Measurements from ENCODE around the gene ATP5ME.
"Not testable (repeated sequence)": the region's sequence is repeated elsewhere in the genome, so short reads cannot be mapped to it uniquely, and the experiment has no call there.

The ATP5ME gene, protein sequence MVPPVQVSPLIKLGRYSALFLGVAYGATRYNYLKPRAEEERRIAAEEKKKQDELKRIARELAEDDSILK

DNA sequence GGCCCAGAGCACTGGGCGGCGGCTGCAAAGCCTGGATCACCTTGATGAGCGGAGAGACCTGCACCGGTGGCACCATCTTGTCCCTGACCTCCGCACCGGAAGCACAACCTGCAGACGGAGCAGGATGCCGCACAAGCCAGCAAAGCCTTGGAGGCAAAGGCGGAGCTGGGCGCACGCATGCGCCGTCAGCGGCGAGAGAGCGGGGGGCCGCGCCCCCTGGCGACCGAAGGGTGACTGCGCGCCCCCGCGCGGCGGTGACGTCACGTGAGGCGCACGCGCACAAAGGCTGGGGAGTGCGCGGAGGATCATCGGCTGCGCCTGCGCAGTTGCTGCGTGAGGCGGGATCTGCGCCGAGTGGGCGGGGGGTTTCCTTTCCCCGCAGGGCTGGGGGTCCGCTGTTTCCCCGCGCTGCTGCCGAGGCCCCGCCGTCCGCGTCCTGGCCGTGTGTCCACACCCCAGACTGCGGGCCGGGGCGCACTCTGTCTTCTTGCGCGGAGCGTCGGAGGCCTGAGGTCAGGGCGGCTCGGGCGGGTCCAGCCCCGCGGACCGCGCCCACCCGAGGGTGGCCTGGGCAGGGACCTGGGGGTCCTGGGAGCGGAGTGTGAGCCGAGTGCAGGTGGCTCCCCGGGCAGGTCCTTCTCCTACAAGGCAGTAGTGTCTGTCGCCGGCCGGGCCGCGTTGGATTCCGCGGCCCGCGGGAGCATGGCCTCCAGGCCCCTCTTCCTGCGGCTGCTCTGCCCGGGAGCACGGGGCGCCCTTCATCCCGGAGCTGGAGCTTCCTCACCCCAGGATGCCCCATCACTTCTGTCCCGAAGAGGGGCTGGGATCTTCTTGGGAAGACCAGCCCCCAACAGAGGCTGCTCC, at the start of gene ATP5ME, which contains the start of gene MYL5:
TSS of gene ATP5ME (minus strand) at position 105 of the 864 bp plus-strand sequence. CDS start at position 76, 29 bp downstream.
TSS of gene MYL5 (plus strand) at position 371 of the 864 bp plus-strand sequence. CDS start 3,485 bp downstream, outside the sequence.
- DNase-seq, result peak; percentile 96

DNA sequence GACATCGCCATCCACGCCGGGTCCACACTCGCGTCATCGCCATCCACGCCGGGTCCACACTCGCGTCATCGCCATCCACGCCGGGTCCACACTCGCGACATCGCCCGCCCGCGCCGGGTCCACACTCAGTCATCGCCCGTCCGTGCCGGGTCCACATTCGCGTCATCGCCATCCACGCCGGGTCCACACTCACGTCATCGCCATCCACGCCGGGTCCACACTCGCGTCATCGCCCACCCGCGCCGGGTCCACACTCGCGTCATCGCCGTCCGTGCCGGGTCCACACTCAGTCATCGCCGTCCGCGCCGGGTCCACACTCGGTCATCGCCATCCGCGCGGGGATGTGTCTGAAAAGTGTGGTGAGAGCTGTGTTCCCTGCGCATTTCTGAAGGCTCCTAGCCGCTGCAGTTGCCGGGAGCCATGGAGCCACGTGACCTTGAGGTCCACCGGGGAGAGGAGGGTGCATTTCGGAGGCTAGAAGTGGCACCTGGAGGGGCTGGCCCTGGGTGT, 48.8 kb upstream of the ATP5ME start:
- no peak for DNase-seq

DNA sequence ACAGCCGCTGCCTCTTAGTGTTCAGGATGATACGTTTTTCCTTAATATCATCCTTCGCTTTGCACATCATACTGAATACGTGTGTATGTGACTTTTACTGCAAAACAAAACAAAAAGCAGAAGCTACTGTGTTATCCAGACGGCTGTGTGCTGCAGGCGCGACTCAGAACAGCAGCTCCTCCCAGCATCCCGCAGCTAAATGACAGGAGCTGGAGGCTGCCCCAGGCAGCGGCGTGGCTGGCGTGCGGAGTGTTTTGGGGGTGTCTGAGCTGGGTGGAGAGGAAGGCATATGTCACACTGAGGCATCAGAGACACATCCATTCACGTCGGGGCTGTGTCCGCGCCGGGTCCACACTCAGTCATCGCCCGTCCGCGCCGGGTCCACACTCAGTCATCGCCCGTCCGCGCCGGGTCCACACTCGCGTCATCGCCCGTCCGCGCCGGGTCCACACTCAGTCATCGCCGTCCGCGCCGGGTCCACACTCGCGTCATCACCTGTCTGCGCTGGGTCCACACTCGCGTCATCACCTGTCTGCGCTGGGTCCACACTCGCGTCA, 48.2 kb upstream of the ATP5ME start:
- no peak for DNase-seq

DNA sequence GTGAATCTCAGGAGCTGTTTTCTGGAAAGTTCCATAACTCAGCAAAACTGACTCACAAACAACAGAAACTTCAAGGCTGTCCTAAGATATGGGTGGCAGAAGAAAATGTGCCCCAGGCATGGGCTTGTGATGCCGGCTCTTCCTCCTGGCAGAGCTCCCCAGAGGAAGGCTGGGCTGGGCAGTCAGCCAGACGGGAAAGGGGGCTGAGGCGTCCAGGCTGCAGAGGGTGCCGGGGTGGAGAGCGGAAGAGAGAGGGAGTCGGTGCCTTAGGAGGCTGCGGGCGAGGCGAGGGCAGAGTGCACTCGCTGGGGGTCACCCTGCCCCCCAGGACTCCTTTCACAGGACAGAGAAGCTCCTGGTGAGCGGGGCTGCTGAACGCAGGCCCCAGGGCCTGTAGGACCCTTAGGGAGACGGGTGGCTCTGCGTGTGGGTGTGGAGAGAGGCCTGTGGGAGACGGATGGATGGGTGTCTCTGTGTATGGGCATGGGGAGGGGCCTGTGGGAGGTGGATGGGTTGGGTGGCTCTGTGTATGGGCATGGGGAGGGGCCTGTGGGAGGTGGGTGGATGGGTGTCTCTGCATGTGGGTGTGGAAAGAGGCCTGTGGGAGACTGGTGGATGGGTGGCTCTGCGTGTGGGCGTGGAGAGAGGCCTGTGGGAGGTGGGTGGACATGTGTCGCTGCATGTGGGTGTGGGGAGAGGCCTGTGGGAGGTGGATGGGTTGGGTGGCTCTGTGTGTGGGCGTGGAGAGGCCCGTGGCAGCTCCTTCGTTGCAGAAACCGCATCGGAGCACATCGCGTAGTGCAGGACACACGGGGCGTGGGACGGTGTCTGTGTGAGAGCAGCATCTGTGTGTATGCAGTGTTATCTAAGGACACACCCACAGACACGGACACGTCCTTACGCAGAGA, 47.4 kb upstream of the ATP5ME start:
- no peak for DNase-seq

DNA sequence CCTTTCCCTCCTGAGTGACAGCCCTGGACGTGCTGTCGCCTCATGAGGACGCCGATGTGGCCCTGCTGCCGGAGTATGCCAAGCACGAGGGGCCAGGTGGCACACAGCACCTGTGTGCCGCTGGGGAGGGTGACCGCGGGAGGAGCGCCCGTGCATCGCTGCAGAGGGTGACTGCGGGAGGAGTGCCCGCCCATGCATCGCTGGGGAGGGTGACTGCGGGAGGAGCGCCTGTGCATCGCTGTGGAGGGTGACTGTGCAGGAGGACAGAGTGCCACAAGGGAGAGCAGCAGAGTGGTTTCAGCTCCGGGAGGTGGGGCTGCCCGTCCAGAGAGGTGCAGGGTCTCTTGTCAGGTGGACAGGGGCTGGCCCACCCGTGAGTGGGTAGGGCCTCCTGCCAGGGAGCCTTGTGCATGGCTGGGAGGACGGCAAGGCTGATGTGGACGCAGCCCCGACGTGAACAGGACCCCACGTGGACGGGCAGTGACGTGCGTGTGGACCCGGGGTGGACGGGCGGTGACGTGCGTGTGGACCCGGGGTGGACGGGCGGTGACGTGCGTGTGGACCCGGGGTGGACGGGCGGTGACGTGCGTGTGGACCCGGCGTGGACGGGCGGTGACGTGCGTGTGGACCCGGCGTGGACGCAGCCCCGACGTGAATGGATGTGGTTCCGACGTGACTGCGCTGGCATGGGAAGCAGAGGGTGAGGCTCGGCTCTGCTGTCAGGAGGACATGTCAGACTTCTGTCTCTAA, 46.2 kb upstream of the ATP5ME start:
- no peak for DNase-seq

DNA sequence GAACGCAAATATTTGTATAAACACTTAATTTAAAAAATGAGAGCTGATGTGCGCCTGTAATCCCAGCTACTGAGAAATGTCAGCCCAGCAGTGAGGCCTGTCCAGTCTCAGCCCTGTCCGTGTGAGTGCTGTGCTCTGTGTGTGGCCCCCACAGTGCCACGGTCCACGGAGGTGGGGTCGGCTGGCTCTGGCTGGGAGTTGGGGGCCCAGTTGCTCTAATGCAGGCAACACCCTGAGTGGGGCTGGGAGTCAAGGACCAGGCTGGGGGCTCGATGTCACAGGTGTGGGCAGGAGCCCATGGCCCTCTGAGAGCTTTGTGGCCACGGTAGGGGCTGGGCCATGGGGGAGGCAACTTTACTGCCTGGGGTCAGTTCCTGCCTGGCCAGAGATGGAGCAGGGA, 44.4 kb upstream of the ATP5ME start:
- no peak for DNase-seq

DNA sequence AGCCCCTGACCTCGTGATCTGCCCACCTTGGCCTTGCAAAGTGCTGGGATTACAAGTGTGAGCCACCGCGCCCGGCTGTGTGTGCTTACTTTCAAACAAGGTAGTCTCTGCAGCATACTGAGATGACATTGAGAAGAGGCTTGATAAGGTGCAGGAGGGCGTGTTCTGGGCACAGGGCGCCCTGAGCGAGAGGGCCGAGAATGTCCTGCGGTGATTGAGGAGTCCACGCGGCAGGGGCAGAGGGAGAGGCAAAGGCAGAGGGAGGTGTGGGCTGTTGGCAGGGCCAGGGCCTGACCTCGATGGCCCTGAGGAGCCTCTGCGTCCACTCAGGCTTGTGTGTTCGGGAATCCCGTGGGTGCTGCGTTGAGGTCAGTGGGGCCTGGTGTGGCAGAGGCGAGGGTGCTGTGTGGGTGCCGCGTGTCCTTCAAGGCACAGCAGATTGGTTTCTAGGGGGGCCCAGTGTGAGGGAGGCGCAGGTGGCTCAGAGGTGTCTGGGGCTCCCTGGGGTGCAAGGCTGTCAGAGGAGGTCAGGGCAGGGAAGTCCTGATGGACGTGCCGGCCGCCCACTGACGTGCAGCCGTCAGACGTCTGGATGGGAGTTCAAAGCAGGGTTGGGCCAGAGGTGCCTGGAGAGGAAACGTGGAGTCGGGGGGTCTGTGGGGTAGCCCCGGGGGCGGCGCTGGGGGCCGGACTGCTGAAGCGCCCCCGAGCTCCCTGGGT, 43.7 kb upstream of the ATP5ME start:
- no peak for DNase-seq

DNA sequence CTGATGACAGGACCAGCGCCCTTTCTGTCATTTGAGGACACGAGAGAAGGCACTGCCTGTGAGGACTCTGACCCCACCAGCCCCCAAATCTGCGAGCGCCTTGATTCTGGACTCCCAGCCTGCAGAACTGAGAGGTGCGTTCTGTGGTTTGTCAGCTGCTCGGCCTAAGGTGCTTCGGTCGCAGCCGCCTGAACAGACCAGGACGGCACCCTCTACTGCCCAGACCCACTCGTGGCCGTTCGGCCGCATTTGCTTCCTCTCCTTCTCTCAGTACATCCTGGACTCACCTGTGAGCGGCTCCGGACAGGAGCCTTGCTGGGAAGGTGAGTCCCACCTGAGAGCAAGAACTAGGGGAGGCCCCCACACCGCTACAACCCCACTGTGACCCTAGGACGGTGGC, 40.0 kb upstream of the ATP5ME start:
- no peak for DNase-seq

DNA sequence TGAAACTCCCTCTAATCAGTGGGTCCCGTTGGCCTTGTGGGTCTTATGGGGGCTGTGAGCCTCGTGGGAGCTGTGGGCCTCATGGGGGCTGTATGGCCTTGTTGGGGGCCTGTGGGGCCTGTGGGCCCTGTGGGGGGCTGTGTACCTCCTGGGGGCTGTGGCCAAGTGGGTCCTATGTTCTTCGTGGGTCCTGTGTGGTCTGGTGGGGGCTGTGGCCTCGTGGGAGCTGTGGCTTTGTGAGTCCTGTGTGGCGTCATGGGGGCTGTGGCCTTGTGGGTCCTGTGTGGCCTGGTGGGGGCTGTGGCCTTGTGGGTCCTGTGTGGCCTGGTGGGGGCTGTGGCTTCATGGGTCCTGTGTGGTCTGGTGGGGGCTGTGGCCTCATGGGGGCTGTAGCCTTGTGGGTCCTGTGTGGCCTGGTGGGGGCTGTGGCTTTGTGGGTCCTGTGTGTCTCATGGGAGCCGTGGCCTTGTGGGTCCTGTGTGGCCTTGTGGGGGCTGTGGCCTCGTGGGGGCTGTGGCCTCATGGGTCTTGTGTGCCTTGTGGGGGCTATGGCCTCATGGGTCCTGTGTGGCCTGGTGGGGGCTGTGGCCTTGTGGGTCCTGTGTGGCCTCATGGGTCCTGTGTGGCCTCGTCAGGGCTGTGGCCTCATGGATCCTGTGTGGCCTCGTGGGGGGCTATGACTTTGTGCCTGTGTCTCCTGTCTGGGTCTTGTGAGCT, 39.0 kb upstream of the ATP5ME start:
- DNase-seq, result no peak

DNA sequence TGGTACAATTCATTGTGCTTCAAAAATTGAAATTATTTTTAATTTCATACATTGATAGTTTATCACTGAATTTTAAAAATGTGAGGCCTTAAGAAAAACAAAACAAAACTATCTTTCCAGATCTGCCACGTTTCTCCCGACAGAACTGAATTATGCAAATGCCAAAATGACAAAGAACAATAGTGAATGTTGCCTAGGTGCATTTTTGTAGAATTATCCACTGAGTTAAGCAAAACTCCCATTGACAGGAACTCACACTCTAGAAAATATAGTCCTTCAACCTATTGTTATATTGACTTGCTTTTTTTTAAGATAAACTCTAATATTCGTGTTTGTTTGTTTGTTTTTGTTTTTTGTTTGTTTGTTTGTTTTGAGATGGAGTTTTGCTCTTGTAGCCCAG, 38.0 kb upstream of the ATP5ME start:
- DNase-seq, result no peak

GRCh38 chr4:710916-711315, 36.8 kb upstream of the ATP5ME start:
- no peak for DNase-seq

DNA sequence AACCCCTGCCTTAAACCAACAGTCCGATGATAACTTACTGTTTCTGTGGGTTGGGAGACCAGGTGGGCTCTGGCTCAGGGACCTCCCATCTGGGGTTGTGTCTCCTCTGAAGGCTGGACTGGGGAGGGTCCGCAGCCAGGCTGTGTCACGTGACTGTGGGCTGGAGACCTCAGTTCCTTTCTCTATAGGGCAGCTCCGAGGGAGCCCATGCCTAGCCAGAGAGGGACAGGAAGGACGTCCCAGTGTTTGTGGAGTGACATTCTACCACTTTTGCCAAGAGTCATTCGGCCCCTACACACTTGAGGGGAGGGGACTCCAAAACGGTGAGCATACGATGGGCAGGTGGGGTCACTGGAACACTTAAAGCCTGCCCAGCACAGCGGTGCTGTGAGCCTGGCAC, 36.0 kb upstream of the ATP5ME start:
- no peak for DNase-seq

GRCh38 chr4:709348-709747, 35.3 kb upstream of the ATP5ME start:
- no peak for DNase-seq

GRCh38 chr4:708631-708933, 34.5 kb upstream of the ATP5ME start:
- no peak for DNase-seq

GRCh38 chr4:707929-708630, 34.0 kb upstream of the ATP5ME start:
- DNase-seq, result no peak

DNA sequence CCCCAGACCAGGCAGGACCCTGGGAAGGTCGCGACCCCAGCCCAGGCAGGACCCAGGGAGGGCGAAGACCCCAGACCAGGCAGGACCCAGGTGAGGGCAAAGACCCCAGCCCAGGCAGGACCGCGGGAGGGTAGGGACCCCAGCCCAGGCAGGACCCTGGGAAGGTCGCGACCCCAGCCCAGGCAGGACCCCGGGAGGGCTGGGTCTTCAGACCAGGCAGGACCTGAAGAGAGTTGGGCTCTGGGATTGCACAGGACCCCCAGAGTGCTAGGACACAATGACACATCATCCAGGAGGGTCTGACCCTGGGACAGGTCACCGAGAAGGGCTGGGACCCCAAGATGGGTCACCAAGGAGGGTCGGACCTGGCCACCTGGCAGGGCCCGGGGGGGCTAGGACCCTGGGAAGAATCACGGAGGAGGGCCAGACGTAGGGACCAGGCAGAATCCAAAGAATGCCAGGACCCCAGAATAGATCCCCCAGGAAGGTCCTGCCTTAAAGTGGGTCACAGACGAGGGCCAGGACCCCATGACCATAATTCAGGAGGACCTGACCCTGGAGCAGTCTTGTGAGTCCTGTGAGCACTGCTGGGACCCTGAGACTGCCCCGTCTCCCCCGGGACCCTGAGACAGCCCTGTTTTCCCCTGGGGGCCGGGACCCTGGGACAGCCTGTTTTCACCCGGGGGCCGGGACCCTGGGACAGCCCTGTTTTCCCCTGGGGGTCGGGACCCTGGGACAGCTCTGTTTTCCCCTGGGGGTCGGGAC, 32.9 kb upstream of the ATP5ME start:
- DNase-seq, result no peak

DNA sequence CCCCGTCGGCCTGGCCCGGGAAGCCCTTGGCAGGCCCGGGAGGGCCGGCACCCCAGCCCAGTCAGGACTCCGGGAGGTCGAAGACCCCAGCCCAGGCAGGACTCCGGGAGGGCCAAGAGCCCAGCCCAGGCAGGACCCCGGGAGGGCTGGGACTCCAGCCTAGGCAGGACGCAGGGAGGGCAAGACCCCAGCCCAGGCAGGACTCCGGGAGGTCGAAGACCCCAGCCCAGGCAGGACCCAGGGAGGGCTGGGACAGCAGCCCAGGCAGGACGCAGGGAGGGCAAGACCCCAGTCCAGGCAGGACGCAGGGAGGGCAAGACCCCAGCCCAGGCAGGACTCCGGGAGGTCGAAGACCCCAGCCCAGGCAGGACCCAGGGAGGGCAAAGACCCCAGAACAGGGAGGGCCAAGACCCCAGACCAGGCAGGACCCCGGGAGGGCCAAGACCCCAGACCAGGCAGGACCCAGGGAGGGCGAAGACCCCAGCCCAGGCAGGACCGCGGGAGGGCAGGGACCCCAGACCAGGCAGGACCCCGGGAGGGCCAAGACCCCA, 32.1 kb upstream of the ATP5ME start:
- not testable (repeated sequence) for DNase-seq

DNA sequence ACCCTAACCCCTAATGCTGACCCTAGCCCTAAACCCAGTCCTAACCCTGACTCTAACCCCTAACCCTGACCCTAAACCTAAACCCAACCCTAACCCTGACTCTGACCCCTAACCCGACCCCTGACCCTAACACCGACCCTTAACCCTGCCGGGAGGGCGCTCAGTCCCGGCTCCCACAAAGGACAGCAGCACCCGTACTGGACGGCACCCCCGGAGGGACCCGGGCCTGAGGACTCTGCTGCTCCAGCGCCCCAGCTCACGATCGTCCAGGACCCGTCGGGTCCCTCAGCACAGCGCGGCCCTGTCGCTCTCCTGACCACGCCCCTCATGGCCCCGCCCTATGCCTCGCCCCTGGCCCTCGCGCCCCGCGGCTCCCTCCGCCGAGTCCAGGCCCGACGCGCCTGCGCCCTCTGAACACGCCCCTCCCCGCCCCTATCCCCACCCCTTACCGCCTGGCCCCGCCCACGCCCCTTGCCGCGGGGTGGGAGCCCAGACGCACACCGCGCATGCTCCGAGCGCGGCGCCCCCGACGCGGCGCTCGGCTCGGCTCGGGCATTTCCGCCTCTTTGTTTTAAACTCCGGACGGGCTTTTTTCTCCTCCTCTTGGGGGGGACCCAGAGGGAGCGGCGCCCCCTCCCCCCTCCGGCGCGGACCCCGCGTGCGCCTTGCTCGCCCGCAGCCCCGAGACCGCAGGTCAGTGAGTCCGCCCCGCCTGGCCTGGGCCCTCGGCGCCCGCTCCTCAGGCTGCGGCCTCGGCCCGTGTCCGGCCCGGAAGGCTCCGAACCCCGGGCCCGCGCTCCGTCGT, 31.4 kb upstream of the ATP5ME start, which contains the start of gene PCGF3:
TSS of gene PCGF3 (plus strand) at position 555 of the 805 bp plus-strand sequence. CDS start 27,849 bp downstream, outside the sequence.
- DNase-seq, result peak; percentile 87

Measured in NCI-H774 (cell line).